GM18505 (cell line): Measurements from ENCODE around the gene ZNF8.
"Not testable (repeated sequence)": the region's sequence is repeated elsewhere in the genome, so short reads cannot be mapped to it uniquely, and the experiment has no call there.

ENCODE experiments used
- ATAC-seq: cut with Tn5 transposase; IDR thresholded peaks from one replicate; pipeline ENCODE4 v1.9.1; 2021; ENCODE audit not compliant: unreplicated experiment
- POLR2A ChIP-seq: IDR thresholded peaks from 4 replicates; pipeline ENCODE4 v1.6.1; 2011; ENCODE audit warnings: borderline replicate concordance; ENCODE audit not compliant: insufficient read depth, insufficient read length; ENCODE audit errors: extremely low read depth

Gene ZNF8

GRCh38 chr19:58277748-58278540, 811 bp upstream of the ZNF8 start:
- no peak for TF ChIP-seq POLR2A
- ATAC-seq = no peak

- ATAC-seq = peak; percentile 27
- no peak for TF ChIP-seq POLR2A
These were observed 528 bp downstream of the ZNF8 start for GRCh38 chr19:58279042-58279924.

- ATAC-seq = no peak
- no peak for TF ChIP-seq POLR2A
These were observed 1.2 kb downstream of the ZNF8 start for GRCh38 chr19:58279925-58280316.

- TF ChIP-seq POLR2A = no peak
- ATAC-seq = no peak
These were observed 5.4 kb downstream of the ZNF8 start for GRCh38 chr19:58284199-58284598.

GRCh38 chr19:58291943-58292342, 13.2 kb downstream of the ZNF8 start:
- no peak for TF ChIP-seq POLR2A
- no peak for ATAC-seq

DNA sequence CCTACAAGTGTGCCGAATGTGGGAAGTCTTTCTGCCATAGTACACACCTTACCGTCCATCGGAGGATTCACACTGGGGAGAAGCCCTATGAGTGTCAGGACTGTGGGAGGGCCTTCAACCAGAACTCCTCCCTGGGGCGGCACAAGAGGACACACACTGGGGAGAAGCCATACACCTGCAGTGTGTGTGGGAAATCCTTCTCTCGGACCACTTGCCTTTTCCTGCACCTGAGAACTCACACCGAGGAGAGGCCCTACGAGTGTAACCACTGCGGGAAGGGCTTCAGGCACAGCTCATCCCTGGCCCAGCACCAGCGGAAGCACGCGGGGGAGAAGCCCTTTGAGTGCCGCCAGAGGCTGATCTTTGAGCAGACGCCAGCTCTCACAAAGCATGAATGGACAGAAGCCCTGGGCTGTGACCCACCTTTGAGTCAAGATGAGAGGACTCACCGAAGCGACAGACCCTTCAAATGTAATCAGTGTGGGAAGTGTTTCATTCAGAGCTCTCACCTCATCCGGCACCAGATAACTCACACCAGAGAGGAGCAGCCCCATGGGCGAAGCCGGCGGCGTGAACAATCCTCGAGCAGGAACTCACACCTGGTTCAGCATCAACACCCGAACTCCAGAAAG, 16.1 kb downstream of the ZNF8 start:
- TF ChIP-seq POLR2A = no peak
- no peak for ATAC-seq

DNA sequence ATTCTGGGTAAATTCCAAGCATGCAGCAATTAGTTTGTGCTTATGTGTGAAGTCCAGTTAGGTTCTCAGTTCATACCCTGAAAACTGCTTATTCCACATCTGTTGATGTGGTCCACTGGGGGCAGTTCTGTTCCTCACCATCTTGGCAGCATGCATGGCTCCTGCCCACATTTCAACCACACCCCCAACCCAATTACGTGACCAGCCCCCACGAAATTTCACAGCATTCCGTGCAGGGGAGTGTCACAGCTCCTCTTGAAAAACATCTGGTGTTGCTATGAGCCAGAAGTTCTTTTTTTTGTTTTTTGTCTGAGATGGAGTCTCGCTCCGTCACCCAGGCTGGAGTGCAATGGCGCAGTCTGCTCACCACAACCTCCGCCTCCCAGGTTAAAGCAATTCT, 17.3 kb downstream of the ZNF8 start:
- ATAC-seq = no peak
- no peak for TF ChIP-seq POLR2A

DNA sequence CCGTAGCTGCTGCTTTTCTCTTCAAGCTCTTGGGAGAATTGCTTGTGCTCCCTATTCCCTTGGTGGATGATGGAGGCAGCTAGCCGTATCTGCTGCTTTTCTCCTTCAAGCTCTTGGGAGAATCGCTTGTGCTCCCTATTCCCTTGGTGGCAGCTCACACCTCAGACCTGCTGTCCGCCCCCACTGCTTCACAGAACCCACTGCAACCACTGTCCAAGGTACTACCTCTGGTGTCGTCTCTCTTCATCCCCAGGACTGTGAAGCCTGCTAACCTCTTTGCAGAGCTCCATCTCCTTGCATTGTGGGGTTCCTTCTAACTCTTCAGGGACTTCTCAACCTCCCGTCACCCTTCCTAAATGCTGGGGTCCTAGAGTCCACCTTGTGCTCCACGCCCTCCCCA, 21.9 kb downstream of the ZNF8 start:
- ATAC-seq = no peak
- TF ChIP-seq POLR2A = no peak

- TF ChIP-seq POLR2A = no peak
- ATAC-seq = no peak
These were observed 25.5 kb downstream of the ZNF8 start for GRCh38 chr19:58304255-58304654.

GRCh38 chr19:58304748-58305064, 26.0 kb downstream of the ZNF8 start:
- TF ChIP-seq POLR2A = no peak
- no peak for ATAC-seq

DNA sequence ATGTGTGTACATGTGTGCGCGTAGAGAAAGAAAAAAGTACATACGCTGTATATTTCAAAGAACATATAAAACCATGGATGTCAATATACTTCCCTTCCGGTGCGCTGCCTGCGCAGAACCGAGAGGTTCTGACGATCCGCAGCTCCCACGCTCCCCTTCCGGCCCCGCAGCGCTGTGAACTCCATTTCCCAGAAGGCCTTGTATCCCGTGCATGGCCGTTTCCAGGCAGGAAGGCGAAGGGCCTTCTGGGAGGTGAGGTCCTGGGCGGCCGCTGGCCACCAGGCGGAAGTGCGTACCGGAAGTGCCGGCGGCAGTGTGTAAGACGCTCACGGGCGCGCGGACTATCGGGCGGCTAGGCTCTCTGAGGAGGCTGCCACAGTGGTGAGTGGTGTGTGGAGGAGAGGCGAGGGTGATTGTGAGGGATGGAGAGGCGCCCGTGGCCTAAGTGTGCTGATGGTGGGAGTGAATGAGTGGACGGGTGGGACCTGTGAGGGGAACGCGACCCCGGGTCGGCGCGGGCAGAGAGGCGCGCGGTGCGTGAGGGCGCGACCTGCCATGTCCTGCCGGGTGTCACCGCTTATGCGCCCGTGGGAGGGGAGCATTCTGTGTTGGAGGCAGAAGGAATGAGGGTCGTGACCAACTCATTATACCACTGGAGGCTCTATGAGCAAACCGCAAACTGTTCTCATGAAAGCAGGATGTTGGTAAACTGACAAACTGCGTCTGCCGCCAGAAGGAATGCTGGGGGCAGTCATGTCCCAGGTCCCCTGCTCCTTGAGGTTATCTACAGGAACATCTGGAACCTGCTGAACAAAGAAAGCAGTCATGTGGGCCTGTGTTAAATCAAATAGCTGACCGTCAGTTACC, 26.5 kb downstream of the ZNF8 start, which contains the start of gene ERVK3-1:
Gene ERVK3-1 (plus strand): TSS at position 313 of the 867 bp plus-strand sequence. CDS start 6,792 bp downstream, outside the sequence.
- peak; percentile 98 for ATAC-seq
- TF ChIP-seq POLR2A = peak; percentile 97

DNA sequence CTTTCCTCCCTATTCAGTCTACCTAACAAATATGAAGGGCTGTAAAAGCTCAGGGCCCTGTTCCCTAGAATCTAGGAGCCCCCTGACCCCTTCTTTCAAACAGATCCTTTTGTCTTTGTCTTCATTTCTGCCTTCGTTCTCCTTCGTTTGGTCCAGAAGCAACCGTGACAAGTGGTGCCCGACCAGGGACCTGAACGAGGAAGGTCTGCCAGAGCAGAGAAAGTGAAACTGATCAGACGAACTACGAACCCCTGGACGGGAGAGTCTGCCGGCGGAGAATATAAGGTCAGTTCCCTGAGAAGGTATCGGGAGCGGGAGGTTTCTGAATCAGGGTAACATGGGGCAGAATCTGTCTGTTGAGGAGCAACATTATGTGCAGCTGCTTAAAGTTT, 27.2 kb downstream of the ZNF8 start:
- no peak for TF ChIP-seq POLR2A

GRCh38 chr19:58307736-58308135, 29.0 kb downstream of the ZNF8 start:
- no peak for TF ChIP-seq POLR2A
- no peak for ATAC-seq

More for the DNA sequence above, 27.2 kb downstream of the ZNF8 start:
- no peak for ATAC-seq

DNA sequence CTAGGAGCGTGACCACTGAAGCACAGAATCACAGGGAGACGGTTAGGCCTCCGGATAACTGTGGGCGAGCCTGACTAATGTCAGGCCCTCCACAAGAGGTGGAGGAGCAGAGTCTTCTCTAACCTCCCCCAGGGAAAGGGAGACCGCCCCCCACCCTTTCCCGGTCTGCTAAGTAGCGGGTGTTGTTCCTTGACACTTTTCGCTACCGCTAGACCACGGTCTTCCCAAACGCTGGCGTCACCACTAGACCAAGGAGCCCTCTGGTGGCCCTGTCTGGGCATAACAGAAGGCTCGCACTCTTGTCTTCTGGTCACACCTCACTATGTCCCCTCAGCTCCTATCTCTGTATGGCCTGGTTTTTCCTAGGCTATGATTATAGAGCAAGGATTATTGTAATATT, 31.9 kb downstream of the ZNF8 start:
- not testable (repeated sequence) for ATAC-seq
